OCI-LY1 (cell line): ENCODE measurements around the gene AMPH.

Experiments
- H2AFZ ChIP-seq: fragments of 200-600 bp; sonication (generic), shearing (Covaris generic); 2 replicates; pipeline ENCODE4 v1.6.0; 2014; ENCODE audit warnings: antibody characterized with exemption, mild to moderate bottlenecking, low read length
- H3F3A ChIP-seq: fragments of 200-600 bp; sonication (generic), shearing (Covaris generic); 2 replicates; pipeline ENCODE4 v1.6.0; 2014; ENCODE audit warnings: mild to moderate bottlenecking, antibody characterized with exemption, low read length, moderate library complexity; ENCODE audit not compliant: insufficient read depth
- H3K27ac ChIP-seq: fragments of 200-600 bp; sonication (generic); 2 replicates; pipeline ENCODE4 v1.5.1; 2014; ENCODE audit warnings: low read length, mixed run types, mild to moderate bottlenecking, low read depth; ENCODE audit not compliant: poor library complexity, severe bottlenecking
- H3K27me3 ChIP-seq: fragments of 200-600 bp; sonication (generic); 2 replicates; pipeline ENCODE4 v1.6.0; 2014; ENCODE audit warnings: antibody characterized with exemption, mild to moderate bottlenecking, low read length, moderate library complexity; ENCODE audit not compliant: insufficient read depth
- H3K36me3 ChIP-seq: fragments of 200-600 bp; sonication (generic); 2 replicates; pipeline ENCODE4 v1.6.1; 2014; ENCODE audit warnings: mild to moderate bottlenecking, antibody characterized with exemption, low read length, moderate library complexity, mixed read lengths; ENCODE audit not compliant: insufficient read depth
- H3K4me1 ChIP-seq: fragments of 200-600 bp; sonication (generic); 2 replicates; pipeline ENCODE4 v1.5.1; 2014; ENCODE audit warnings: mild to moderate bottlenecking, low read length, moderate library complexity; ENCODE audit not compliant: insufficient read depth, severe bottlenecking
- H3K4me2 ChIP-seq: fragments of 200-600 bp; sonication (generic), shearing (Covaris generic); 2 replicates; pipeline ENCODE4 v1.6.1; 2014; ENCODE audit warnings: low read length
- H3K4me3 ChIP-seq: fragments of 200-600 bp; sonication (generic); 2 replicates; pipeline ENCODE4 v1.5.1; 2014; ENCODE audit warnings: low read length, low read depth, mild to moderate bottlenecking, mixed read lengths; ENCODE audit not compliant: poor library complexity, severe bottlenecking
- H3K79me2 ChIP-seq: fragments of 200-600 bp; shearing (Covaris generic); 2 replicates; pipeline ENCODE4 v1.6.1; 2016; ENCODE audit warnings: mixed run types, low read length, mixed read lengths; ENCODE audit not compliant: insufficient read depth
- H3K9ac ChIP-seq: fragments of 200-600 bp; sonication (generic), shearing (Covaris generic); 2 replicates; pipeline ENCODE4 v1.6.1; 2014; ENCODE audit warnings: mild to moderate bottlenecking, low read length, mixed read lengths
- H3K9me2 ChIP-seq: fragments of 200-600 bp; sonication (generic), shearing (Covaris generic); 2 replicates; pipeline ENCODE4 v1.6.1; 2014; ENCODE audit warnings: low read depth, mild to moderate bottlenecking, low read length, mixed read lengths
- H3K9me3 ChIP-seq: fragments of 200-600 bp; shearing (Covaris generic); 2 replicates; pipeline ENCODE4 v1.6.1; 2014; ENCODE audit warnings: low read length, mixed read lengths
- H4K20me1 ChIP-seq: fragments of 200-600 bp; sonication (generic), shearing (Covaris generic); 2 replicates; pipeline ENCODE4 v1.6.0; 2016; ENCODE audit warnings: mild to moderate bottlenecking, low read length; ENCODE audit not compliant: insufficient read depth
- CTCF ChIP-seq: fragments of 200-600 bp; sonication (generic), shearing (Covaris generic); IDR thresholded peaks from 2 replicates; pipeline ENCODE4 v1.5.1; 2017; ENCODE audit warnings: mild to moderate bottlenecking, antibody characterized with exemption, low read length, moderate library complexity, mixed read lengths
- EZH2 ChIP-seq: fragments of 200-600 bp; sonication (generic), shearing (Covaris generic); IDR thresholded peaks from 2 replicates; pipeline ENCODE4 v1.8.0; 2017; ENCODE audit warnings: borderline replicate concordance, mixed run types, mild to moderate bottlenecking, antibody characterized with exemption, low read length, moderate library complexity, mixed read lengths

AMPH gene

GRCh38 chr7:38565289-38565688 is 65.9 kb downstream of the AMPH start:
- Histone ChIP-seq H3F3A (no peaks in the 10 kb centered on the region), H3K27me3 (no peaks in the 10 kb centered on the region), H3K79me2 (no peaks in the 10 kb centered on the region), H3K4me1 (no peaks in the 10 kb centered on the region), H3K27ac (no peak overlapping the region), H3K4me3 (no peak overlapping the region), H2AFZ (no peak overlapping the region), H3K9me3 (no peaks in the 10 kb centered on the region; the same call in 1 of the 2 replicates), H3K36me3 (no peaks in the 10 kb centered on the region), H3K4me2 (no peak overlapping the region), H3K9me2 (no peaks in the 10 kb centered on the region), H3K9ac (no peak overlapping the region), H4K20me1 (no peaks in the 10 kb centered on the region)
- TF ChIP-seq EZH2 = no peak
- TF ChIP-seq CTCF = no peak

GRCh38 chr7:38563741-38564140 is 67.4 kb downstream of the AMPH start:
- no peak for TF ChIP-seq CTCF
- no peak for TF ChIP-seq EZH2
- Histone ChIP-seq H3K4me1 (no peaks in the 10 kb centered on the region), H3K9me2 (no peaks in the 10 kb centered on the region), H3K27me3 (no peaks in the 10 kb centered on the region), H3K27ac (no peak overlapping the region), H3K4me2 (no peak overlapping the region), H3K9me3 (no peaks in the 10 kb centered on the region; the same call in 1 of the 2 replicates), H3F3A (no peaks in the 10 kb centered on the region), H2AFZ (no peak overlapping the region), H4K20me1 (no peaks in the 10 kb centered on the region), H3K9ac (no peak overlapping the region), H3K4me3 (no peak overlapping the region), H3K36me3 (no peaks in the 10 kb centered on the region), H3K79me2 (no peaks in the 10 kb centered on the region)

- H4K20me1 ChIP-seq = no peaks in the 10 kb centered on the region
- H3K27ac ChIP-seq = no peak overlapping the region
- H3K4me2 ChIP-seq = no peak overlapping the region
These were observed 70.0 kb downstream of the AMPH start for GRCh38 chr7:38561166-38561565.

More at GRCh38 chr7:38561166-38561565, 70.0 kb downstream of the AMPH start:
- Histone ChIP-seq H3K27me3 (no peaks in the 10 kb centered on the region), H3K9ac (no peak overlapping the region), H3K9me3 (no peaks in the 10 kb centered on the region; the same call in 1 of the 2 replicates), H3K79me2 (no peaks in the 10 kb centered on the region), H3K36me3 (no peaks in the 10 kb centered on the region), H3K4me3 (no peak overlapping the region), H3K4me1 (no peaks in the 10 kb centered on the region), H2AFZ (no peak overlapping the region), H3K9me2 (no peaks in the 10 kb centered on the region), H3F3A (no peaks in the 10 kb centered on the region)
- TF ChIP-seq EZH2 (no peak), CTCF (no peak)
